ENCODE measurements around the gene SAMD14. TPM values are rescaled to one million over a fixed set of nuclear protein-coding genes. Genes with fewer than 3 reads are reported as not detected.
A peak's percentile ranks its signal among the peaks of the same experiment; 100 is the strongest.

SAMD14 gene
- total and polyA plus RNA-seq, 10 of the 15 experiments (the other 5 are each of a cell fraction or from before 2014, with no cell fraction given): 0.06 to 1.7 (median 0.25) TPM; not detected in 3

GRCh38 chr17:50151937-50152547 lies 22.1 kb upstream of the SAMD14 start:
- in situ Hi-C loops (cut with MboI): no loop called here
- peak overlapping the region; percentile 35; the same call in 1 of the 2 replicates for H2AFZ ChIP-seq (ENCODE audit: control insufficient read depth, low read depth, low read length)
- peak overlapping the region; percentile 95 for H3K4me3 ChIP-seq
- ChIA-PET SMC1A (ENCODE audit: uncharacterized antibody, unreplicated experiment) (interaction anchor here (0.8 to 3.6 kb wide), 8 partner anchors 9 to 57 kb away, joined by 3 to 31 read pairs (median 4); partner anchors contain the start of genes PDK2, SAMD14 and SGCA), CTCF (interaction anchor here (0.7 to 9.3 kb wide), 16 partner anchors 8 to 155 kb away, joined by 3 to 99 read pairs (median 6); partner anchors contain the start of gene SGCA), RAD21 (ENCODE audit: unreplicated experiment) (interaction anchor here (1.0 to 3.5 kb wide), 12 partner anchors 9 to 160 kb away, joined by 3 to 17 read pairs (median 6); partner anchors contain the start of genes SAMD14 and SGCA), POLR2A (interaction anchor here (0.8 to 2.2 kb wide), 10 partner anchors 9 to 194 kb away, joined by 3 to 18 read pairs (median 4); partner anchors contain the start of genes ITGA3, SAMD14 and XYLT2)
- H3K4me1 ChIP-seq (ENCODE audit: control insufficient read depth, insufficient read depth, low read length): peaks cover 39% of the 10 kb centered on the region
- no peaks in the 10 kb centered on the region for H3K9me3 ChIP-seq (replicated peaks; ENCODE audit: control insufficient read depth, insufficient read depth, low read length)
- peak overlapping the region; percentile 83 for H3K9ac ChIP-seq (ENCODE audit: control insufficient read depth, insufficient read depth, low read length)
- H3K79me2 ChIP-seq (ENCODE audit: control insufficient read depth, insufficient read depth, low read length): peaks cover 46% of the 10 kb centered on the region
- intact Hi-C loops (cut with micrococcal nuclease; ENCODE audit: unreplicated experiment): no loop called here
- no peaks in the 10 kb centered on the region for H3K27me3 ChIP-seq (replicated peaks in 1 of 2; ENCODE audit: control insufficient read depth in 2 of 2, insufficient read depth in 2 of 2, low read length in 1 of 2)
- H3K27ac ChIP-seq (ENCODE audit: control insufficient read depth, insufficient read depth): peak overlapping the region; percentile 89
- WGBS (ENCODE audit: insufficient coverage, insufficient replicate concordance, low lambda C conversion rate, missing lambda C conversion rate): 2% methylated on average over 11 of the region's 12 CpGs
- H3K36me3 ChIP-seq (ENCODE audit: control insufficient read depth in 2 of 2, insufficient read depth in 2 of 2, low read length in 1 of 2): no peaks in the 10 kb centered on the region
- peak; percentile 55 for ATAC-seq
- no peaks in the 10 kb centered on the region; the same call in 1 of the 2 replicates for H4K20me1 ChIP-seq (ENCODE audit: control insufficient read depth, insufficient read depth)
- FAIRE-seq: peak; percentile 86
- BruUV-seq (replicated peaks): no TSS peak
- DNase-seq (ENCODE audit: low read depth, low spot score): no peak
- peak overlapping the region; percentile 89 for H3K4me2 ChIP-seq (ENCODE audit: control insufficient read depth, insufficient read depth)
- peak; percentile 54 for TF ChIP-seq MTA2 (IDR thresholded peaks at IDR 0.05; ENCODE audit: low read depth)
- peak; percentile 97 for TF ChIP-seq IKZF1 (conservative IDR thresholded peaks at IDR 0.05)
- TF ChIP-seq SMARCA5 (IDR thresholded peaks at IDR 0.05): peak; percentile 41; the same call in 1 of the 2 replicates
- no peak for TF ChIP-seq MYB (IDR thresholded peaks at IDR 0.05; ENCODE audit: borderline replicate concordance, low read depth, low read length)
- TF ChIP-seq SPI1 (IDR thresholded peaks at IDR 0.05; ENCODE audit: borderline replicate concordance, insufficient read depth, low read depth, low read length): peak; percentile 58
- TF ChIP-seq RUNX3 (IDR thresholded peaks at IDR 0.05; ENCODE audit: low read length): no peak
- TF ChIP-seq ZNF687 (IDR thresholded peaks at IDR 0.05): 0 out of 2 replicates have a peak, but pooled peaks have one; percentile 27
- TF ChIP-seq CTCF (IDR thresholded peaks at IDR 0.05 in 2 of 3, conservative IDR thresholded peaks at IDR 0.05 in 1 of 3; ENCODE audit: control insufficient read depth in 2 of 3, extremely low read depth in 1 of 3, insufficient read depth in 1 of 3, low read depth in 3 of 3, low read length in 3 of 3): no peak
- no peak; the same call in 1 of the 2 replicates for TF ChIP-seq ELK1 (IDR thresholded peaks at IDR 0.05; ENCODE audit: low read depth, low read length)
- no peak for TF ChIP-seq JUNB (IDR thresholded peaks at IDR 0.05)
- no peak for TF ChIP-seq NFYA (IDR thresholded peaks at IDR 0.05; ENCODE audit: borderline replicate concordance, low read depth, low read length)
- TF ChIP-seq YY1 (IDR thresholded peaks at IDR 0.05; ENCODE audit: low read depth, low read length): no peak
- TF ChIP-seq MEF2B (IDR thresholded peaks at IDR 0.05; ENCODE audit: partially characterized antibody, poor library complexity, severe bottlenecking): peak; percentile 9
- peak; percentile 73 for TF ChIP-seq GATAD2B (conservative IDR thresholded peaks at IDR 0.05; ENCODE audit: low read depth)
- peak; percentile 91 for TF ChIP-seq EED (IDR thresholded peaks at IDR 0.05; ENCODE audit: low read depth)
- peak in 1 of 2 experiments; percentile 44; a peak in 1 of 4 replicates for TF ChIP-seq BHLHE40 (IDR thresholded peaks at IDR 0.05; ENCODE audit: borderline replicate concordance in 1 of 2, low read depth in 2 of 2, low read length in 1 of 2)

Data from GM12878 (cell line).